CD8-positive, alpha-beta memory T cell (primary cell): ENCODE results near the gene MGAT2. TPM values are rescaled to one million over a fixed set of nuclear protein-coding genes. Genes with fewer than 3 reads are reported as not detected.

ENCODE experiments used
- CTCF ChIA-PET: fragments of 350-600 bp; sonication (Branson Sonifier 250); formaldehyde crosslinking; loops from one replicate; lab custom pipeline; 2021; ENCODE audit warnings: antibody characterized with exemption; lab: Charles Lee
- POLR2A ChIA-PET: fragments of 350-600 bp; sonication (Branson Sonifier 250); formaldehyde crosslinking; loops from one replicate; lab custom pipeline; 2021; ENCODE audit warnings: antibody characterized with exemption; lab: Charles Lee
- DNase-seq, 5 donors: peaks; one replicate each; pipeline versions ENCODE4 v3.0.0 to v3.0.0-alpha.2; 2020 to 2022; ENCODE audit warnings: mixed read lengths in 1 of 5
- H3K27ac ChIP-seq: one replicate; pipeline ENCODE4 v1.7.0; 2013; ENCODE audit warnings: low read depth, mild to moderate bottlenecking, low read length, moderate library complexity
- H3K27me3 ChIP-seq: 2 replicates; pipeline ENCODE4 v1.7.0; 2013; ENCODE audit warnings: low read length, mild to moderate bottlenecking; ENCODE audit not compliant: insufficient read depth, poor library complexity, severe bottlenecking
- H3K36me3 ChIP-seq: 2 replicates; pipeline ENCODE4 v1.7.0; 2013; ENCODE audit warnings: mild to moderate bottlenecking, low read length, moderate library complexity; ENCODE audit not compliant: insufficient read depth
- H3K4me1 ChIP-seq: 2 replicates; pipeline ENCODE4 v1.7.0; 2013; ENCODE audit warnings: mild to moderate bottlenecking, low read length, moderate library complexity; ENCODE audit not compliant: insufficient read depth
- H3K4me3 ChIP-seq: 2 replicates; pipeline ENCODE4 v1.7.0; 2013; ENCODE audit warnings: mild to moderate bottlenecking, low read length
- H3K9me3 ChIP-seq: 2 replicates; pipeline ENCODE4 v1.7.0; 2013; ENCODE audit warnings: mild to moderate bottlenecking, low read length
- H3K27ac Mint-ChIP-seq, 8 donors: one replicate each; pipeline ENCODE4 v1.8.0; 2020 to 2021; ENCODE audit warnings: mixed read lengths in 8 of 8, mild to moderate bottlenecking in 6 of 8, inconsistent platforms in 3 of 8, moderate library complexity in 3 of 8
- H3K27me3 Mint-ChIP-seq, 2 donors: one replicate each; pipeline ENCODE4 v1.8.0; 2020 to 2021; ENCODE audit warnings: mixed read lengths in 2 of 2, mild to moderate bottlenecking in 1 of 2, moderate library complexity in 1 of 2
- H3K36me3 Mint-ChIP-seq, 3 donors: one replicate each; pipeline ENCODE4 v1.8.0; 2020 to 2021; ENCODE audit warnings: mixed read lengths in 3 of 3, inconsistent platforms in 1 of 3, mild to moderate bottlenecking in 1 of 3
- H3K4me1 Mint-ChIP-seq, 3 donors: one replicate each; pipeline ENCODE4 v1.8.0; 2020 to 2021; ENCODE audit warnings: mixed read lengths in 3 of 3, inconsistent platforms in 1 of 3, mild to moderate bottlenecking in 1 of 3
- H3K4me3 Mint-ChIP-seq, 7 donors: one replicate each; pipeline ENCODE4 v1.8.0; 2020 to 2021; ENCODE audit warnings: mixed read lengths in 7 of 7, mild to moderate bottlenecking in 6 of 7, moderate library complexity in 4 of 7, inconsistent platforms in 2 of 7
- H3K9me3 Mint-ChIP-seq, 5 donors: one replicate each; pipeline ENCODE4 v1.8.0; 2020 to 2022; ENCODE audit warnings: mixed read lengths in 5 of 5, mild to moderate bottlenecking in 3 of 5, moderate library complexity in 2 of 5, inconsistent platforms in 1 of 5
- polyA plus RNA-seq: library from polyadenylated mRNA; unstranded; fragments of 300-500 nt; fragmentation: Illumina TruSeq; gene quantifications from one replicate; pipeline ENCODE4 v1.2.3, GENCODE V29; 2021
- total RNA-seq, 2 experiments: library from RNA; stranded (reverse); gene quantifications; one replicate each; pipeline ENCODE4 v1.2.3, GENCODE V29; 2021

The MGAT2 gene
- total and polyA plus RNA-seq, 3 experiments from 2014 or later, result 49.1 to 60.2 (median 57.7) TPM

DNA sequence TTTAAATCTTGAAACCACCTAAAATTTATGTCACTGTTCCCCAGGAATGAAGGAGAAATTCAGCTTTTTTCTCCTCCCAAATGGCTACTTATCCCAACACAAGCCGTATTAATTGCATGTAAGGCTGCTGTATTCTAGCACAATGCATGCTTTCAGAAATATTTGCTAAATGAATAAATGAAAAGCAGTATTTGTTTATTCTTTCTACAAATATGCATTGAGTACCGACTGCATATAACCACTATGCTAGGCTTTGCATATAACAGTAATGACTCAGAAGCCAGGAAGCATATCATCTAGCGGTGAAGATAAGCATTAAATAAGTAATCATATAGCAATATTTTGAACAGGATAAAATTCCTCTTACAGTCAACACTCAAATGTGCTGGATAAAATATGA lies 27.6 kb upstream of the MGAT2 start:
- no peak for DNase-seq
- H3K9me3 ChIP-seq, result no peaks in the 10 kb centered on the region
- peaks cover 7% of the 10 kb centered on the region for H3K4me1 ChIP-seq
- peaks cover 0 to 2% (median 0%) of the 10 kb centered on the region in 3 donors for H3K36me3 Mint-ChIP-seq
- no peaks in the 10 kb centered on the region for H3K36me3 ChIP-seq
- no peak overlapping the region for H3K27ac ChIP-seq
- CTCF ChIA-PET, result no interaction called here
- no peaks in the 10 kb centered on the region for H3K9me3 Mint-ChIP-seq
- H3K27ac Mint-ChIP-seq, result no peak overlapping the region
- H3K4me3 Mint-ChIP-seq, result no peak overlapping the region
- H3K27me3 Mint-ChIP-seq, result no peaks in the 10 kb centered on the region
- H3K27me3 ChIP-seq, result no peaks in the 10 kb centered on the region
- peaks cover 9 to 19% (median 16%) of the 10 kb centered on the region in 3 donors for H3K4me1 Mint-ChIP-seq
- POLR2A ChIA-PET, result no interaction called here
- no peak overlapping the region for H3K4me3 ChIP-seq

DNA sequence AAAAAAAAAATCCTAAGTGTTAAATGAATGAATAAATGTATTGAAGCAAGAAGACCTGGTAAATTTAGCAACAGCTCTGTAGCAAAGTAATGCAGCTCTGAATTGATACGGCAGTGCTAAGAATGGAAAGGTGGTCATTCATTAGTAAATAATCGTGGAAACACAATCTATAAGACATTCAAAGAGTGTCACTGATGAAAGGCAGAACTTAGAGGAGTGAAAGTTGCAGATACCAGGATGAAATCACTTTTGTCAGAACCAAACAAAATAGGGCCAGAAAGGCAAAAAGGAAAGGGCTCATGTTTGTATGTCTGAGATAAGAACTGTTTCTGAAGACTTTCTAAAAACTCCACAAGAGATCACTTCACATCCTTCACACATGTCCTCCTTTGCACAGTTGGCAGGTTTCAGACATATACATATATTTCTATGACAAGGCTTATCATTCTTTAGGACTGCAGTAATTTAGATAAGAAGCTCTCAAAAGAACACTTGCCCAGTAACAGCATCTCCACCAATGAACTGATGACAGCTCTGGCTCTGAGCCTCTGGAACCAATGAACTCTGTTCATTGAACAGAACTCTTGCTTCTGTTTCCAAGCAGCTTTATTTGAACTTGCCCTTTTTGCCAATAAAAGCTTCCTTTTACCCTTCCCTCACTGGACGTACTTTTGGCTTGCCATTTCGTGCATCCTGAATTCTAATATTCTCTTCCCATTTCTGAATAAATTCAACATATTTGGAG lies 26.1 kb upstream of the MGAT2 start:
- Mint-ChIP-seq H3K4me1 (peaks cover 13 to 32% (median 23%) of the 10 kb centered on the region in 3 donors), H3K27me3 (no peaks in the 10 kb centered on the region), H3K27ac (peak overlapping the region in 1 of 8 donors; percentile 67), H3K4me3 (peak overlapping the region in 2 of 7 donors; percentile 37 to 83), H3K36me3 (peaks cover 0 to 16% (median 0%) of the 10 kb centered on the region in 3 donors), H3K9me3 (no peaks in the 10 kb centered on the region)
- ChIA-PET CTCF (interaction anchor here (1.0 to 2.3 kb wide), 4 partner anchors 8 to 57 kb away, joined by 3 to 13 read pairs (median 5); partner anchors contain the start of genes MGAT2, RPL36AL and RPS29), POLR2A (no interaction called here)
- Histone ChIP-seq H3K4me1 (peaks cover 7% of the 10 kb centered on the region), H3K27me3 (no peaks in the 10 kb centered on the region), H3K27ac (no peak overlapping the region), H3K4me3 (no peak overlapping the region), H3K36me3 (no peaks in the 10 kb centered on the region), H3K9me3 (no peaks in the 10 kb centered on the region)
- no peak for DNase-seq

DNA sequence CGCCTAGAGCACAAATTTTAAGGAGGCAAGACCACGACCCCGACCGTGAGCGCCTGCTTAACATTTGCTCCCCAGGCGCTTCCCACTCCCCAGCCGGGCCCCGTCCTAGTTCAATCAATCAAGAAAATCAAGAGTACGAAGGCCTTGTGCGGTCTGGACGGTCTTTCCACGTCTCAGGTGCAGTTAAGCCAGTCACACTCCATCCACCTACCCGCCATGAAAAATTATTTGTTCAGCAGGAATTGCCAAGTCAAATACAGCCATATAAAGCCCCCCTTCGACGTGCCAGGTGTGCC lies 22.5 kb upstream of the MGAT2 start:
- no peak for DNase-seq
- Histone ChIP-seq H3K36me3 (no peaks in the 10 kb centered on the region), H3K4me1 (peaks cover 10% of the 10 kb centered on the region), H3K27ac (peak overlapping the region; percentile 94), H3K9me3 (no peaks in the 10 kb centered on the region), H3K27me3 (no peaks in the 10 kb centered on the region), H3K4me3 (peak overlapping the region; percentile 99)
- Mint-ChIP-seq H3K9me3 (no peaks in the 10 kb centered on the region), H3K27ac (peak overlapping the region; percentile 94 to 99 (median 97)), H3K4me3 (peak overlapping the region; percentile 93 to 100 (median 97)), H3K4me1 (peaks cover 23 to 50% (median 36%) of the 10 kb centered on the region in 3 donors), H3K27me3 (no peaks in the 10 kb centered on the region), H3K36me3 (peaks cover 0 to 27% (median 0%) of the 10 kb centered on the region in 3 donors)
- CTCF ChIA-PET, result interaction anchor here (1.0 to 3.5 kb wide), 6 partner anchors 8 to 264 kb away, joined by 3 to 28 read pairs (median 13); partner anchors contain the start of genes DNAAF2, MGAT2, RPL36AL and RPS29
- POLR2A ChIA-PET, result interaction anchor here (1.9 to 2.8 kb wide), 3 partner anchors 12 to 36 kb away, joined by 12 to 50 read pairs (median 46); partner anchors contain the start of genes DNAAF2, MGAT2, RPL36AL and RPS29

DNA sequence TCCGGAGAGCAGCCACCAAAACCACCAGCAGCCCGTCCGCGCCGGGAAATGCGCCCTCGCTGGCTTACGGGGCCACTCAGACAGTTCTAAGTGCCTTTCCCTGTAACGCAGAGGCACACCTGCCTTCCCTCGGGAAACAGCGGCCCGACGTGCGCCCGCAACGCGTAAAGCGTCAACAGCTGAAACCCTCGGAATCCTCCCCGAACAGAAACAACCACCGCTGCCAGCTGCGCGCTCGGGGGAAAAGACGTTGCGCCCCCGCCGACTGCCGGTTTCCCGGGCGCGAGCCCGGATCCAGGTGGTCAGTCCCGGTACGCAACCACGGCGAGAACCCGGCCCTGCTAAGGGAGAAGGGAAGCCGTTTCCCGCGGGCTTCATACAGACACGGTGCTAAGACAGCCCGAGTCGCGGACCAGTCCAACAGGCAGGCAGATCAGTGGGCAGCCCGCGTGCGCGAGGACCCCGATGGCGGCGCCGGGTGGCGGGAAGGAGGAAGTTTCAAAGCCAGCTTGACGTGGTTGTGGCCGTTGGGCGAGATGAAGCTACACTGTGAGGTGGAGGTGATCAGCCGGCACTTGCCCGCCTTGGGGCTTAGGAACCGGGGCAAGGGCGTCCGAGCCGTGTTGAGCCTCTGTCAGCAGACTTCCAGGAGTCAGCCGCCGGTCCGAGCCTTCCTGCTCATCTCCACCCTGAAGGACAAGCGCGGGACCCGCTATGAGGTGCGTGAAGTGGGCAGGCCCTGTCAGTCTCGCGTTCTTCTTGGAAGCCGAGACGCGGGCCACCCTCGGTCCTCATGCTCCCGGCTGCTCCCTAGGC lies 21.9 kb upstream of the MGAT2 start, which contains the start of gene LRR1:
LRR1 (plus strand) TSS at position 456 of the 816 bp plus-strand sequence; CDS start at position 537, 81 bp downstream.
- ChIA-PET POLR2A (interaction anchor here (0.6 to 2.8 kb wide), 10 partner anchors 11 to 517 kb away, joined by 3 to 50 read pairs (median 5); partner anchors contain the start of genes DNAAF2, MGAT2, RPL36AL and RPS29), CTCF (interaction anchor here (1.0 to 3.5 kb wide), 9 partner anchors 9 to 264 kb away, joined by 3 to 28 read pairs (median 5); partner anchors contain the start of genes DNAAF2, KLHDC2, MGAT2 and RPL36AL)
- Mint-ChIP-seq H3K27ac (peak within 1 kb of the TSS; percentile 94 to 99 (median 97)), H3K4me1 (peaks cover 23 to 50% (median 36%) of the 10 kb centered on the region in 3 donors), H3K27me3 (no peaks in the 10 kb centered on the region), H3K4me3 (peak within 1 kb of the TSS; percentile 93 to 100 (median 97)), H3K9me3 (no peaks in the 10 kb centered on the region), H3K36me3 (peaks cover 0 to 28% (median 0%) of the 10 kb centered on the region in 3 donors)
- H3K4me3 ChIP-seq, result peak within 1 kb of the TSS; percentile 99
- H3K36me3 ChIP-seq, result no peaks in the 10 kb centered on the region
- H3K9me3 ChIP-seq, result no peaks in the 10 kb centered on the region
- H3K4me1 ChIP-seq, result peaks cover 10% of the 10 kb centered on the region
- H3K27ac ChIP-seq, result peak within 1 kb of the TSS; percentile 94
- peak; percentile 77 to 91 (median 88) for DNase-seq
- H3K27me3 ChIP-seq, result no peaks in the 10 kb centered on the region

DNA sequence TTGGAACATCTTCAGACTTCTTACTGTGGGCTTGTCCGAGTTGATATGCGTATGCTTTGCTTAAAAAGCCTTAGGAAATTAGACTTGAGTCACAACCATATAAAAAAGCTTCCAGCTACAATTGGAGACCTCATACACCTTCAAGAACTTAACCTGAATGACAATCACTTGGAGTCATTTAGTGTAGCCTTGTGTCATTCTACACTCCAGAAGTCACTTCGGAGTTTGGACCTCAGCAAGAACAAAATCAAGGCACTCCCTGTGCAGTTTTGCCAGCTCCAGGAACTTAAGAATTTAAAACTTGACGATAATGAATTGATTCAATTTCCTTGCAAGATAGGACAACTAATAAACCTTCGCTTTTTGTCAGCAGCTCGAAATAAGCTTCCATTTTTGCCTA lies 13.0 kb upstream of the MGAT2 start:
- Histone ChIP-seq H3K36me3 (no peaks in the 10 kb centered on the region), H3K27me3 (no peaks in the 10 kb centered on the region), H3K9me3 (no peaks in the 10 kb centered on the region), H3K4me1 (no peaks in the 10 kb centered on the region), H3K4me3 (no peak overlapping the region), H3K27ac (no peak overlapping the region)
- H3K4me1 Mint-ChIP-seq, result peaks cover 3 to 11% (median 10%) of the 10 kb centered on the region in 3 donors
- no peaks in the 10 kb centered on the region for H3K27me3 Mint-ChIP-seq
- H3K9me3 Mint-ChIP-seq, result no peaks in the 10 kb centered on the region
- H3K4me3 Mint-ChIP-seq, result no peak overlapping the region
- no peak overlapping the region for H3K27ac Mint-ChIP-seq
- no peak for DNase-seq
- ChIA-PET POLR2A (interaction anchor here (0.6 kb wide), 1 partner anchor 364 kb away, joined by 3 read pairs; no protein-coding TSS in a partner anchor), CTCF (interaction anchor here (1.0 to 1.1 kb wide), 2 partner anchors 9 to 12 kb away, joined by 3 read pairs; partner anchors contain the start of genes LRR1 and RPL36AL)
- peaks cover 0 to 26% (median 5%) of the 10 kb centered on the region in 3 donors for H3K36me3 Mint-ChIP-seq

DNA sequence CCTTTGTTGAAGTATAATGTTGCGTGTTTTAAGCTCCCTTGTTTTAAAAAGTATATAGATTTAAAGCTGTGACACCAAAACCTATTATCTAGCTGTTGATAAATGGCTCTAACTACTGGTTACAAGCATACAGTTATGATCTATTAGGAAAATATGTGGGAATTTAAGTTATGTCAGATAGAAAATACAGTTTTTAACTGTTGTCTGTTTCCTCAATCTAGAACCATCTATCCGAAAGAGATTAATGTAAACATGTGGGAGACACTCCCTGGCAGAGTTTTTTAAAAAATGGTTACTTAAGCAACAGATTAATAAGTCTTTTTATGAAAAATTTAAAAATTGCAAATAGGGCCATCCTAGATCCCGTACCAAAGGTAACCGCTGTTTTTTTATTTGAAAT lies 8.3 kb upstream of the MGAT2 start:
- POLR2A ChIA-PET, result no interaction called here
- Histone ChIP-seq H3K36me3 (no peaks in the 10 kb centered on the region), H3K27ac (no peak overlapping the region), H3K4me3 (no peak overlapping the region), H3K9me3 (no peaks in the 10 kb centered on the region), H3K4me1 (no peaks in the 10 kb centered on the region), H3K27me3 (no peaks in the 10 kb centered on the region)
- H3K4me3 Mint-ChIP-seq, result no peak overlapping the region
- H3K4me1 Mint-ChIP-seq, result peaks cover 3 to 19% (median 12%) of the 10 kb centered on the region in 3 donors
- no peak overlapping the region for H3K27ac Mint-ChIP-seq
- no peak for DNase-seq
- CTCF ChIA-PET, result interaction anchor here (0.6 kb wide), 1 partner anchor 147 kb away, joined by 3 read pairs; no protein-coding TSS in a partner anchor
- no peaks in the 10 kb centered on the region for H3K9me3 Mint-ChIP-seq
- no peaks in the 10 kb centered on the region for H3K27me3 Mint-ChIP-seq
- H3K36me3 Mint-ChIP-seq, result peaks cover 0 to 23% (median 4%) of the 10 kb centered on the region in 3 donors

DNA sequence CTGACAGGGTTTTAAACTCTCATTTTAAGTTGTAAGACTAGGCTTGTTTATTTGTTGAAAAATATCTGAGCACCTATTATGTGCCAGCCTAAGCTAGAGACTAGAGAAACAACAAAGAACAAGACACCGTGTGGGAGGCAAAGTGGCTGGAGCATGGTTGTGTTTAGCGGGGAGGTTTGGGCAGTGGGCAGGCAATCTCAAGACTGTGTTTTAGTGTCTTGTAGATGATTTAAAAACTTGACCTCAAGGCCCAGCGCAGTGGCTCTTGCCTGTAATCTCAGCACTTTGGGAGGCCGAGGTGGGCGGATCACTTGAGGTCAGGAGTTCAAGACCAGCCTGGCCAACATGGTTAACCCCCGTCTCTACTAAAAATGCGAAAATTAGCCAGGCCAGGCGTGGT lies 7.9 kb upstream of the MGAT2 start:
- H3K4me3 ChIP-seq, result no peak overlapping the region
- peaks cover 0 to 24% (median 4%) of the 10 kb centered on the region in 3 donors for H3K36me3 Mint-ChIP-seq
- peak overlapping the region in 1 of 8 donors; percentile 77 for H3K27ac Mint-ChIP-seq
- no peaks in the 10 kb centered on the region for H3K9me3 Mint-ChIP-seq
- H3K4me1 Mint-ChIP-seq, result peaks cover 6 to 23% (median 16%) of the 10 kb centered on the region in 3 donors
- H3K4me1 ChIP-seq, result peaks cover 2% of the 10 kb centered on the region
- H3K27me3 Mint-ChIP-seq, result no peaks in the 10 kb centered on the region
- POLR2A ChIA-PET, result no interaction called here
- no peak for DNase-seq
- H3K4me3 Mint-ChIP-seq, result no peak overlapping the region
- no peaks in the 10 kb centered on the region for H3K36me3 ChIP-seq
- CTCF ChIA-PET, result no interaction called here
- no peak overlapping the region for H3K27ac ChIP-seq
- no peaks in the 10 kb centered on the region for H3K9me3 ChIP-seq
- H3K27me3 ChIP-seq, result no peaks in the 10 kb centered on the region
